Myometrial cell (primary cell): ENCODE results near the gene HMCN1. TPM values are rescaled to one million over a fixed set of nuclear protein-coding genes. Genes with fewer than 3 reads are reported as not detected.

ENCODE experiments used
- total RNA-seq: library from RNA; depleted of rRNA; stranded (reverse); fragments of >200 nt; gene quantifications from 2 replicates; pipeline ENCODE4 v1.2.3, GENCODE V29; 2015

HMCN1 gene
- total RNA-seq, result under 0.01 and 0.29 TPM in 2 replicates

DNA sequence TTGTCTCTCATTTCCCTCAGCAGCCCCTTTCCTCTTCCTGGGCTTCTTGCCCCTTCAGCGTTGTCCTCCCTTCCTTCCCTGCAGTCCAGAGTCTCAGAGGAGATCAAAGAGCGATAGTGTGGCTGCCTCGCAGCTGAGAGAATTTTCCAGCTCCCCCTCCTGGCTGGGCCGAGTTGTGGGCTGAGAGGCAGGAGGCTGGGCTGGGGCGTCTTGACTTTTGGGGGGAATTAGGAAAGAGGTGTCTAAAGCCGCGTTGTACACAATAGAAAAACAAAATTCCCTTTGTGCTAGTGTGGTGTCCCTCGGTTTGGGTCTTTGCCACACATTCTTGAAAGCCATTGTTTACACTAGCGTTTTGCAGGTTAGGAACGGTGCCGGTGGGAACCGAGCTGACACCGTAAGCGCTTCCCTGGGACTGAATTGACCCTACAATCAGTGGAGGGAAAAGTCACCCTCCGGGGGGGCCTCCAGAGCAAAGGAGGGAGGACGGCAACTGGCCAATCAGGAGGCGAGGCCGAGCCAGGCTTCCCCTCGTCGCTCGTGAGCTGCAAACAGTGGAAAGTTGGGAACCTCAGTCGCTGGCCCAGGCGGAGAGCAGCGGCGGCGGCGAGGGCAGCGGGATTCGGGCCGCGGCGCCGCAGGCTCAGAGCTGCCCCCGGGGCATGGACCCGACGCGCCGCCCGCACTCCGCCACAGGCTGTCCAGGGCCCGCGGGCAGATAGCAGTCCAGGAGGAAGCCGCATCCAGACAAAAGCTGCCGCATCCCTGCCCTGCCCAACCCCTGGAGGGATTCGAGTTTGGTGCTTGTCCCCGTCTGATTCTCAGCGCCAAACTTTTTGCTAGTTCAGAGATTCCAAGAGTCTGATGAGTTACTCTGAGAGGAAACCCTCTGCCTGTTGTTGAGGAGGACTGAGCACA, at the start of gene HMCN1:
Gene HMCN1 (plus strand): TSS at position 574 of the 918 bp plus-strand sequence. CDS start 389 bp downstream, outside the sequence.

